Neural cell (in vitro differentiated cells): Measurements from ENCODE around the gene MUC2. TPM values are rescaled to one million over a fixed set of nuclear protein-coding genes. Genes with fewer than 3 reads are reported as not detected.

Experiments used
- H2AFZ ChIP-seq: fragments of 200-600, 300-800 bp; sonication (generic), shearing (Covaris generic); 2 replicates; pipeline ENCODE4 v1.6.0; 2014; ENCODE audit warnings: low read depth, mild to moderate bottlenecking, antibody characterized with exemption, low read length, moderate library complexity
- H3F3A ChIP-seq: fragments of 200-600 bp; shearing (Covaris generic); 2 replicates; pipeline ENCODE4 v1.6.1; 2016; ENCODE audit warnings: mild to moderate bottlenecking, moderate library complexity, mixed read lengths, antibody characterized with exemption, low read length; ENCODE audit not compliant: insufficient read depth, poor library complexity, severe bottlenecking
- H3K27ac ChIP-seq: fragments of 200-600, 300-800 bp; sonication (generic), shearing (Covaris generic); 2 replicates; pipeline ENCODE4 v1.5.1; 2014; ENCODE audit warnings: mild to moderate bottlenecking, low read length, moderate library complexity
- H3K27me3 ChIP-seq: fragments of 300-800, 200-600 bp; sonication (generic), shearing (Covaris generic); 2 replicates; pipeline ENCODE4 v1.6.0; 2014; ENCODE audit warnings: mild to moderate bottlenecking, low read depth, low read length, moderate library complexity; ENCODE audit not compliant: insufficient read depth
- H3K36me3 ChIP-seq: fragments of 300-800, 200-600 bp; sonication (generic), shearing (Covaris generic); 2 replicates; pipeline ENCODE4 v1.5.1; 2014; ENCODE audit warnings: mild to moderate bottlenecking, antibody characterized with exemption, low read length, moderate library complexity; ENCODE audit not compliant: insufficient read depth
- H3K4me2 ChIP-seq: fragments of 300-800, 200-600 bp; sonication (generic), shearing (Covaris generic); 2 replicates; pipeline ENCODE4 v1.6.0; 2014; ENCODE audit warnings: mild to moderate bottlenecking, low read length
- H3K4me3 ChIP-seq: fragments of 300-800, 200-600 bp; sonication (generic), shearing (Covaris generic); 2 replicates; pipeline ENCODE4 v1.5.1; 2014; ENCODE audit warnings: mild to moderate bottlenecking, low read length, moderate library complexity
- H3K79me2 ChIP-seq: fragments of 200-600 bp; shearing (Covaris generic); replicated peaks from 2 replicates; pipeline ENCODE4 v1.6.0; 2014; ENCODE audit warnings: mild to moderate bottlenecking, low read length, moderate library complexity; ENCODE audit not compliant: insufficient read depth
- H3K9ac ChIP-seq: fragments of 300-800, 200-600 bp; sonication (generic), shearing (Covaris generic); 2 replicates; pipeline ENCODE4 v1.6.1; 2016; ENCODE audit warnings: mild to moderate bottlenecking, low read length, mixed read lengths
- H3K9me2 ChIP-seq: fragments of 200-600 bp; shearing (Covaris generic); 2 replicates; pipeline ENCODE4 v1.6.1; 2016; ENCODE audit warnings: mild to moderate bottlenecking, low read length, mixed read lengths; ENCODE audit not compliant: insufficient read depth
- H3K9me3 ChIP-seq: fragments of 200-600, 300-800 bp; sonication (generic), shearing (Covaris generic); 2 replicates; pipeline ENCODE4 v1.6.1; 2016; ENCODE audit warnings: mild to moderate bottlenecking, mixed run types, low read length, moderate library complexity, mixed read lengths
- H4K20me1 ChIP-seq: fragments of 200-600 bp; shearing (Covaris generic); 2 replicates; pipeline ENCODE4 v1.6.1; 2016; ENCODE audit warnings: mild to moderate bottlenecking, mixed run types; ENCODE audit not compliant: insufficient read depth
- EP300 ChIP-seq: fragments of 450-650 bp; conservative IDR thresholded peaks from 2 replicates; pipeline ENCODE4 v1.6.1; 2014; ENCODE audit warnings: antibody characterized with exemption, mild to moderate bottlenecking, moderate library complexity; ENCODE audit not compliant: poor library complexity, severe bottlenecking
- EZH2 ChIP-seq: fragments of 200-600, 300-800 bp; shearing (Covaris generic), sonication (generic); IDR thresholded peaks from 2 replicates; pipeline ENCODE4 v1.6.1; 2014; ENCODE audit warnings: antibody characterized with exemption, low read length, borderline replicate concordance, mild to moderate bottlenecking; ENCODE audit not compliant: insufficient read depth, poor library complexity, severe bottlenecking
- MXI1 ChIP-seq: fragments of 450-650 bp; conservative IDR thresholded peaks from 2 replicates; pipeline ENCODE4 v1.6.1; 2014; ENCODE audit warnings: antibody characterized with exemption, mild to moderate bottlenecking; ENCODE audit not compliant: poor library complexity, severe bottlenecking
- POLR2AphosphoS5 ChIP-seq: IDR thresholded peaks from 2 replicates; pipeline ENCODE4 v1.6.1; 2012
- RAD21 ChIP-seq: fragments of 450-650 bp; conservative IDR thresholded peaks from 2 replicates; pipeline ENCODE4 v1.6.1; 2014; ENCODE audit warnings: antibody characterized with exemption, mild to moderate bottlenecking, moderate library complexity
- REST ChIP-seq: IDR thresholded peaks from 2 replicates; pipeline ENCODE4 v1.6.1; 2012; ENCODE audit warnings: borderline replicate concordance
- SMC3 ChIP-seq: fragments of 450-650 bp; conservative IDR thresholded peaks from 2 replicates; pipeline ENCODE4 v1.6.1; 2014; ENCODE audit warnings: antibody characterized with exemption, mild to moderate bottlenecking, moderate library complexity; ENCODE audit not compliant: poor library complexity
- TAF1 ChIP-seq: IDR thresholded peaks from 2 replicates; pipeline ENCODE4 v1.6.1; 2012; ENCODE audit warnings: low read depth
- polyA plus RNA-seq: library from polyadenylated mRNA; depleted of rRNA; stranded (reverse); fragments of >200 nt; gene quantifications from 2 replicates; pipeline ENCODE4 v1.2.3, GENCODE V29; 2014
- TF ChIP-seq, protein P1 (sequence below): fragments of 450-650 bp; IDR thresholded peaks from 2 replicates; pipeline ENCODE4 v1.5.1; 2014; ENCODE audit warnings: antibody characterized with exemption, mild to moderate bottlenecking, moderate library complexity; ENCODE audit not compliant: poor library complexity, severe bottlenecking

MUC2 gene
- polyA plus RNA-seq, 1 donor from 2014 or later = not detected

- TF ChIP-seq EZH2 (no peak), RAD21 (no peak), SMC3 (no peak), MXI1 (no peak), POLR2AphosphoS5 (no peak), EP300 (no peak), TAF1 (no peak), REST (no peak)
- TF ChIP-seq, protein P1, sequence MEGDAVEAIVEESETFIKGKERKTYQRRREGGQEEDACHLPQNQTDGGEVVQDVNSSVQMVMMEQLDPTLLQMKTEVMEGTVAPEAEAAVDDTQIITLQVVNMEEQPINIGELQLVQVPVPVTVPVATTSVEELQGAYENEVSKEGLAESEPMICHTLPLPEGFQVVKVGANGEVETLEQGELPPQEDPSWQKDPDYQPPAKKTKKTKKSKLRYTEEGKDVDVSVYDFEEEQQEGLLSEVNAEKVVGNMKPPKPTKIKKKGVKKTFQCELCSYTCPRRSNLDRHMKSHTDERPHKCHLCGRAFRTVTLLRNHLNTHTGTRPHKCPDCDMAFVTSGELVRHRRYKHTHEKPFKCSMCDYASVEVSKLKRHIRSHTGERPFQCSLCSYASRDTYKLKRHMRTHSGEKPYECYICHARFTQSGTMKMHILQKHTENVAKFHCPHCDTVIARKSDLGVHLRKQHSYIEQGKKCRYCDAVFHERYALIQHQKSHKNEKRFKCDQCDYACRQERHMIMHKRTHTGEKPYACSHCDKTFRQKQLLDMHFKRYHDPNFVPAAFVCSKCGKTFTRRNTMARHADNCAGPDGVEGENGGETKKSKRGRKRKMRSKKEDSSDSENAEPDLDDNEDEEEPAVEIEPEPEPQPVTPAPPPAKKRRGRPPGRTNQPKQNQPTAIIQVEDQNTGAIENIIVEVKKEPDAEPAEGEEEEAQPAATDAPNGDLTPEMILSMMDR = no peak
- no peak overlapping the region for H3K4me2 ChIP-seq
- no peaks in the 10 kb centered on the region for H3K9me3 ChIP-seq
- no peaks in the 10 kb centered on the region for H3K9me2 ChIP-seq
- H3K4me3 ChIP-seq = no peak overlapping the region
- H4K20me1 ChIP-seq = no peaks in the 10 kb centered on the region
- H3K36me3 ChIP-seq = no peaks in the 10 kb centered on the region
- H3K79me2 ChIP-seq = no peaks in the 10 kb centered on the region
- H3F3A ChIP-seq = no peaks in the 10 kb centered on the region
- no peak overlapping the region for H3K9ac ChIP-seq
- no peaks in the 10 kb centered on the region for H3K27me3 ChIP-seq
- no peak overlapping the region for H3K27ac ChIP-seq
- no peak overlapping the region for H2AFZ ChIP-seq
Observed at GRCh38 chr11:1083621-1084551, 9.2 kb downstream of the MUC2 start.

- no peaks in the 10 kb centered on the region for H3K79me2 ChIP-seq
- no peak overlapping the region for H3K27ac ChIP-seq
- no peak overlapping the region for H3K4me3 ChIP-seq
- H3F3A ChIP-seq = no peaks in the 10 kb centered on the region
- H3K9ac ChIP-seq = no peak overlapping the region
- no peaks in the 10 kb centered on the region for H3K27me3 ChIP-seq
- TF ChIP-seq REST (no peak), EZH2 (no peak), POLR2AphosphoS5 (no peak), MXI1 (no peak), RAD21 (no peak), TAF1 (no peak), SMC3 (no peak), EP300 (no peak)
- TF ChIP-seq, protein P1 = no peak
- H3K9me2 ChIP-seq = no peaks in the 10 kb centered on the region
- no peaks in the 10 kb centered on the region for H3K9me3 ChIP-seq
- H3K36me3 ChIP-seq = no peaks in the 10 kb centered on the region
- no peaks in the 10 kb centered on the region for H4K20me1 ChIP-seq
- no peak overlapping the region for H3K4me2 ChIP-seq
- no peak overlapping the region for H2AFZ ChIP-seq
Observed at GRCh38 chr11:1084561-1085439, 10.1 kb downstream of the MUC2 start.
